ENCODE results near the gene RBMS1. TPM values are rescaled to one million over a fixed set of nuclear protein-coding genes. Genes with fewer than 3 reads are reported as not detected.

The RBMS1 gene
- total RNA-seq, 4 donors from 2014 or later = 68.1 to 83.4 (median 72.5) TPM

GRCh38 chr2:160390544-160391455 is 102.8 kb downstream of the RBMS1 start:
- Histone ChIP-seq H3K27ac (peak overlapping the region in 2 of 4 donors; percentile 11 to 58), H3K9me3 (no peaks in the 10 kb centered on the region), H3K27me3 (no peaks in the 10 kb centered on the region), H3K36me3 (no peaks in the 10 kb centered on the region), H3K4me1 (peaks cover 0 to 88% (median 47%) of the 10 kb centered on the region in 4 donors), H3K4me3 (no peak overlapping the region)
- TF ChIP-seq CTCF (IDR thresholded peaks at IDR 0.05) (no peak), EP300 (IDR thresholded peaks at IDR 0.05) (no peak), POLR2A (IDR thresholded peaks at IDR 0.05) (no peak)
- DNase-seq (ENCODE audit: low spot score in 2 of 2) = no peak
- 65 to 74% methylated on average over 7 of the region's 7 CpGs for WGBS, 2 donors

GRCh38 chr2:160389875-160390274 is 103.7 kb downstream of the RBMS1 start:
- no peaks in the 10 kb centered on the region for H3K27me3 ChIP-seq
- no peak for DNase-seq (ENCODE audit: low spot score in 2 of 2)
- TF ChIP-seq EP300 (IDR thresholded peaks at IDR 0.05) (peak in 1 of 2 donors; percentile 74), POLR2A (IDR thresholded peaks at IDR 0.05) (no peak)
- peaks cover 0 to 90% (median 46%) of the 10 kb centered on the region in 4 donors for H3K4me1 ChIP-seq
- H3K4me3 ChIP-seq = no peak overlapping the region
- no peaks in the 10 kb centered on the region for H3K36me3 ChIP-seq
- H3K9me3 ChIP-seq = no peaks in the 10 kb centered on the region
- peak overlapping the region in 1 of 4 donors; percentile 7 for H3K27ac ChIP-seq

GRCh38 chr2:160388464-160389263 is 104.9 kb downstream of the RBMS1 start:
- H3K27ac ChIP-seq = peak overlapping the region; percentile 31 to 84 (median 47)
- no peaks in the 10 kb centered on the region for H3K9me3 ChIP-seq
- no peaks in the 10 kb centered on the region for H3K27me3 ChIP-seq
- H3K4me1 ChIP-seq = peaks cover 0 to 78% (median 35%) of the 10 kb centered on the region in 4 donors
- TF ChIP-seq CTCF (IDR thresholded peaks at IDR 0.05) (no peak), EP300 (IDR thresholded peaks at IDR 0.05) (peak in 1 of 2 donors; percentile 59)
- no peaks in the 10 kb centered on the region for H3K36me3 ChIP-seq
- H3K4me3 ChIP-seq = no peak overlapping the region
- peak in 1 of 2 donors; percentile 64 for DNase-seq (ENCODE audit: low spot score in 2 of 2)
- 48 to 56% methylated on average over 12 of the region's 12 CpGs for WGBS, 2 donors

- H3K36me3 ChIP-seq = no peaks in the 10 kb centered on the region
- H3K9me3 ChIP-seq = no peaks in the 10 kb centered on the region
- TF ChIP-seq CTCF (IDR thresholded peaks at IDR 0.05) (no peak), EP300 (IDR thresholded peaks at IDR 0.05) (peak; percentile 75 to 93)
- peak; percentile 51 to 79 for DNase-seq (ENCODE audit: low spot score in 2 of 2)
- peaks cover 0 to 82% (median 35%) of the 10 kb centered on the region in 4 donors for H3K4me1 ChIP-seq
- no peaks in the 10 kb centered on the region for H3K27me3 ChIP-seq
- WGBS, 2 donors = 25 to 28% methylated on average over 3 of the region's 3 CpGs
- H3K4me3 ChIP-seq = no peak overlapping the region
- peak overlapping the region; percentile 31 to 84 (median 57) for H3K27ac ChIP-seq
Observed at GRCh38 chr2:160387558-160388262, 105.9 kb downstream of the RBMS1 start.

- no peaks in the 10 kb centered on the region for H3K36me3 ChIP-seq
- H3K4me1 ChIP-seq = peaks cover 0 to 82% (median 57%) of the 10 kb centered on the region in 4 donors
- no peak overlapping the region for H3K27ac ChIP-seq
Observed at GRCh38 chr2:160384791-160385190, 108.8 kb downstream of the RBMS1 start.

More at GRCh38 chr2:160384791-160385190, 108.8 kb downstream of the RBMS1 start:
- no peaks in the 10 kb centered on the region for H3K9me3 ChIP-seq
- no peaks in the 10 kb centered on the region for H3K27me3 ChIP-seq
- H3K4me3 ChIP-seq = no peak overlapping the region
- WGBS, 2 donors = 71% methylated on average over 1 of the region's 1 CpG; no CpG with 5 or more reads in 1 of the 2 donors
- TF ChIP-seq POLR2A (IDR thresholded peaks at IDR 0.05) (no peak), EP300 (IDR thresholded peaks at IDR 0.05) (no peak), CTCF (IDR thresholded peaks at IDR 0.05) (no peak)
- DNase-seq (ENCODE audit: low spot score in 2 of 2) = no peak

All from tibial nerve (tissue), 4 donors.